H9 (cell line): Measurements from ENCODE around the gene OR10AG1. TPM values are rescaled to one million over a fixed set of nuclear protein-coding genes. Genes with fewer than 3 reads are reported as not detected.

Source experiments
- DNase-seq: peaks from one replicate; pipeline ENCODE4 v3.0.0-alpha.2; 2017
- H2AFZ ChIP-seq: one replicate; pipeline ENCODE4 v1.6.1; 2013; ENCODE audit warnings: mild to moderate bottlenecking, low read length, control low read depth, moderate library complexity
- H2AK5ac ChIP-seq: 2 replicates; pipeline ENCODE4 v1.6.1; 2013; ENCODE audit warnings: low read length, control low read depth, mixed read lengths; ENCODE audit not compliant: insufficient read length
- H2BK120ac ChIP-seq: one replicate; pipeline ENCODE4 v1.6.1; 2013; ENCODE audit warnings: low read depth, mild to moderate bottlenecking, low read length, control low read depth, inconsistent platforms; ENCODE audit not compliant: poor library complexity, severe bottlenecking
- H2BK12ac ChIP-seq: 2 replicates; pipeline ENCODE4 v1.6.1; 2013; ENCODE audit warnings: low read length, control low read depth, mixed read lengths, low read depth; ENCODE audit not compliant: insufficient read length
- H2BK15ac ChIP-seq: 2 replicates; pipeline ENCODE4 v1.6.1; 2013; ENCODE audit warnings: low read depth, low read length, control low read depth
- H2BK20ac ChIP-seq: one replicate; pipeline ENCODE4 v1.6.1; 2013; ENCODE audit warnings: low read depth, mild to moderate bottlenecking, low read length, control low read depth, inconsistent platforms; ENCODE audit not compliant: poor library complexity, severe bottlenecking
- H2BK5ac ChIP-seq: 2 replicates; pipeline ENCODE4 v1.6.1; 2013; ENCODE audit warnings: low read length, control low read depth, mixed read lengths; ENCODE audit not compliant: insufficient read length
- H3K14ac ChIP-seq: 2 replicates; pipeline ENCODE4 v1.6.1; 2013; ENCODE audit warnings: low read length, control low read depth; ENCODE audit not compliant: insufficient read depth
- H3K18ac ChIP-seq: 2 replicates; pipeline ENCODE4 v1.6.1; 2013; ENCODE audit warnings: low read depth, mild to moderate bottlenecking, mixed read lengths, low read length, control low read depth; ENCODE audit not compliant: insufficient read length
- H3K23ac ChIP-seq: 2 replicates; pipeline ENCODE4 v1.6.1; 2013; ENCODE audit warnings: low read length, control low read depth, mixed read lengths, low read depth; ENCODE audit not compliant: insufficient read length
- H3K23me2 ChIP-seq: 2 replicates; pipeline ENCODE4 v1.6.1; 2013; ENCODE audit warnings: low read depth, mild to moderate bottlenecking, mixed read lengths, low read length, control low read depth; ENCODE audit not compliant: insufficient read length, poor library complexity, severe bottlenecking
- H3K27ac ChIP-seq: 2 replicates; pipeline ENCODE4 v1.5.1; 2013; ENCODE audit warnings: low read length, control low read depth, mixed read lengths, low read depth; ENCODE audit not compliant: insufficient read length
- H3K27me3 ChIP-seq: 2 replicates; pipeline ENCODE4 v1.6.1; 2013; ENCODE audit warnings: low read length, control low read depth, inconsistent platforms; ENCODE audit not compliant: insufficient read depth
- H3K4ac ChIP-seq: 2 replicates; pipeline ENCODE4 v1.6.1; 2013; ENCODE audit warnings: low read depth, mild to moderate bottlenecking, control low read depth, inconsistent platforms, low read length, moderate library complexity
- H3K4me1 ChIP-seq: 2 replicates; pipeline ENCODE4 v1.6.1; 2013; ENCODE audit warnings: low read length, control low read depth, inconsistent platforms; ENCODE audit not compliant: insufficient read depth
- H3K4me2 ChIP-seq: 2 replicates; pipeline ENCODE4 v1.6.1; 2013; ENCODE audit warnings: low read length, control low read depth, mixed read lengths; ENCODE audit not compliant: insufficient read length, insufficient read depth
- H3K56ac ChIP-seq: 2 replicates; pipeline ENCODE4 v1.6.1; 2013; ENCODE audit warnings: low read depth, mild to moderate bottlenecking, mixed read lengths, low read length, control low read depth; ENCODE audit not compliant: insufficient read length
- H3K79me1 ChIP-seq: 2 replicates; pipeline ENCODE4 v1.6.1; 2013; ENCODE audit warnings: low read depth, mild to moderate bottlenecking, moderate library complexity, low read length, control low read depth, inconsistent platforms; ENCODE audit not compliant: insufficient read depth, poor library complexity, severe bottlenecking
- H3K79me2 ChIP-seq: 2 replicates; pipeline ENCODE4 v1.6.1; 2013; ENCODE audit warnings: low read length, control low read depth, inconsistent platforms; ENCODE audit not compliant: insufficient read depth
- H3K9ac ChIP-seq: 2 replicates; pipeline ENCODE4 v1.6.1; 2013; ENCODE audit warnings: low read length, control low read depth, mixed read lengths; ENCODE audit not compliant: insufficient read length; ENCODE audit errors: extremely low read depth
- H3K9me3 ChIP-seq: one replicate; pipeline ENCODE4 v1.6.1; 2013; ENCODE audit warnings: low read depth, low read length, inconsistent platforms; ENCODE audit not compliant: control insufficient read depth
- H3T11ph ChIP-seq: one replicate; pipeline ENCODE4 v1.6.1; 2013; ENCODE audit warnings: mild to moderate bottlenecking, low read length, control low read depth, inconsistent platforms
- H4K20me1 ChIP-seq: one replicate; pipeline ENCODE4 v1.6.1; 2013; ENCODE audit not compliant: control insufficient read depth, insufficient read length, insufficient read depth
- H4K5ac ChIP-seq: 2 replicates; pipeline ENCODE4 v1.6.1; 2013; ENCODE audit warnings: low read depth, mild to moderate bottlenecking, mixed read lengths, low read length, control low read depth; ENCODE audit not compliant: insufficient read length
- H4K8ac ChIP-seq: replicated peaks from 2 replicates; pipeline ENCODE4 v1.6.1; 2013; ENCODE audit warnings: low read length, control low read depth, mixed read lengths, low read depth; ENCODE audit not compliant: insufficient read length
- H4K91ac ChIP-seq: 2 replicates; pipeline ENCODE4 v1.6.1; 2013; ENCODE audit warnings: low read depth, mild to moderate bottlenecking, moderate library complexity, mixed read lengths, low read length, control low read depth; ENCODE audit not compliant: insufficient read length
- H3K27ac Mint-ChIP-seq, 3 experiments: 2 replicates in 2 of 3; 3 replicates in 1 of 3; pipeline ENCODE4 v1.8.0; 2020 to 2021; ENCODE audit warnings: mixed read lengths in 3 of 3, mild to moderate bottlenecking in 1 of 3, moderate library complexity in 1 of 3
- H3K27me3 Mint-ChIP-seq: 2 replicates; pipeline ENCODE4 v1.8.0; 2021; ENCODE audit warnings: low read depth, mild to moderate bottlenecking, moderate library complexity, mixed read lengths
- H3K36me3 Mint-ChIP-seq, 3 experiments: 2 replicates in 2 of 3; 3 replicates in 1 of 3; pipeline ENCODE4 v1.8.0; 2020 to 2021; ENCODE audit warnings: low read depth in 3 of 3, mixed read lengths in 3 of 3; ENCODE audit not compliant: insufficient read depth in 1 of 3
- H3K4me1 Mint-ChIP-seq, 2 experiments: 2 replicates each; pipeline ENCODE4 v1.8.0; 2020; ENCODE audit warnings: mixed read lengths in 2 of 2
- H3K4me3 Mint-ChIP-seq, 2 experiments: 2 replicates in 1 of 2; 3 replicates in 1 of 2; pipeline ENCODE4 v1.8.0; 2020 to 2021; ENCODE audit warnings: mild to moderate bottlenecking in 2 of 2, mixed read lengths in 2 of 2, moderate library complexity in 1 of 2
- H3K9me3 Mint-ChIP-seq, 2 experiments: 2 replicates in 1 of 2; 3 replicates in 1 of 2; pipeline ENCODE4 v1.8.0; 2020; ENCODE audit warnings: mild to moderate bottlenecking in 2 of 2, mixed read lengths in 2 of 2, moderate library complexity in 1 of 2
- WGBS: extraction: QIAGEN DNeasy Blood & Tissue Kit; methylation state at CpG from one replicate; pipeline ENCODE4 v1.1.7; 2013; ENCODE audit warnings: missing lambda C conversion rate, low lambda C conversion rate, mixed read lengths; ENCODE audit not compliant: insufficient read length; ENCODE audit errors: extremely low coverage; 5-methylcytosine and 5-hydroxymethylcytosine counted together
- long read RNA-seq: library from polyadenylated mRNA; unstranded; transcript quantifications from one replicate; pipeline ENCODE4 v2.0.0, GENCODE V29; 2020
- total RNA-seq: library from RNA; stranded (reverse); gene quantifications from 2 replicates; pipeline ENCODE4 v1.2.1, GENCODE V29; 2021
- TF ChIP-seq, protein P1 (sequence below): fragments of 200-600 bp; sonication (generic); conservative IDR thresholded peaks from 3 replicates; pipeline ENCODE4 v1.8.0; 2021; ENCODE audit warnings: antibody characterized with exemption, mild to moderate bottlenecking

OR10AG1 gene, protein sequence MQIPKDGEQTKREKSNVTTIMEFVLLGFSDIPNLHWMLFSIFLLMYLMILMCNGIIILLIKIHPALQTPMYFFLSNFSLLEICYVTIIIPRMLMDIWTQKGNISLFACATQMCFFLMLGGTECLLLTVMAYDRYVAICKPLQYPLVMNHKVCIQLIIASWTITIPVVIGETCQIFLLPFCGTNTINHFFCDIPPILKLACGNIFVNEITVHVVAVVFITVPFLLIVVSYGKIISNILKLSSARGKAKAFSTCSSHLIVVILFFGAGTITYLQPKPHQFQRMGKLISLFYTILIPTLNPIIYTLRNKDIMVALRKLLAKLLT
- total RNA-seq: not detected in 2 replicates
- long read RNA-seq: 0 reads

DNA sequence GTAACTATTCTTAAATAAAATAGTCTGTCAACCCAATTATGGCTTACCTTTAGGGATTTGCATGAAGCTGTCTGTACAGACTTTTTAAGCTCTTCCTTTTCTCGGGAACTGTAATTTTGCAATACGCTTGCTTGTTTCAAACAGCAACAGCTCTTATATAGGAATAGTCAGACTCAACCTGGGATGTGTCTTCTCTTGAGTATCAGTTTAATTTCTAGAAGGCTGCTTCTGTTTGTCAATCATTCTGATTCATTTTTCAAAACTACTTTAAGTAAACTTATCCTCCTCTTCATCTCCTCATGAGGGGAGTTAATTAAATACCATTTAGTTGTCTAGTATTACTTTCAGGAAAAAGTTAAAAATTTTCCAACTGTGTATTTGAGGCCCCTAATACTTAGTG, at the start of gene OR10AG1:
OR10AG1 (minus strand) TSS at position 101 of the 400 bp plus-strand sequence; CDS start at position 63, 38 bp downstream.
- Histone ChIP-seq H3K23ac (no peak within 1 kb of the TSS), H3K4ac (no peak within 1 kb of the TSS), H4K20me1 (no peaks in the 10 kb centered on the region), H2AFZ (no peak within 1 kb of the TSS), H3K4me1 (no peaks in the 10 kb centered on the region; the same call in 1 of the 2 replicates), H2BK120ac (no peak within 1 kb of the TSS), H3K18ac (no peak within 1 kb of the TSS), H3K27me3 (no peaks in the 10 kb centered on the region), H3K9me3 (no peaks in the 10 kb centered on the region), H4K91ac (no peak within 1 kb of the TSS), H3K23me2 (no peaks in the 10 kb centered on the region), H3K4me2 (no peak within 1 kb of the TSS), H3K79me1 (no peaks in the 10 kb centered on the region), H2AK5ac (no peak within 1 kb of the TSS), H3T11ph (no peak within 1 kb of the TSS), H2BK12ac (no peak within 1 kb of the TSS), H3K14ac (no peak within 1 kb of the TSS), H3K9ac (no peak within 1 kb of the TSS), H3K56ac (no peak within 1 kb of the TSS), H3K79me2 (no peaks in the 10 kb centered on the region), H4K8ac (no peak within 1 kb of the TSS), H4K5ac (no peak within 1 kb of the TSS), H2BK20ac (no peak within 1 kb of the TSS), H2BK15ac (no peak within 1 kb of the TSS), H3K27ac (no peak within 1 kb of the TSS), H2BK5ac (no peak within 1 kb of the TSS)
- Mint-ChIP-seq H3K27ac (no peak within 1 kb of the TSS), H3K4me3 (no peak within 1 kb of the TSS), H3K4me1 (peaks cover 10% of the 10 kb centered on the region in 2 experiments), H3K9me3 (peaks cover 0 to 19% of the 10 kb centered on the region in 2 experiments; a peak in 4 of 5 replicates), H3K27me3 (no peaks in the 10 kb centered on the region), H3K36me3 (peaks cover 0 to 3% (median 0%) of the 10 kb centered on the region in 3 experiments; a peak in 1 of 7 replicates)
- DNase-seq: no peak
- TF ChIP-seq, protein P1, sequence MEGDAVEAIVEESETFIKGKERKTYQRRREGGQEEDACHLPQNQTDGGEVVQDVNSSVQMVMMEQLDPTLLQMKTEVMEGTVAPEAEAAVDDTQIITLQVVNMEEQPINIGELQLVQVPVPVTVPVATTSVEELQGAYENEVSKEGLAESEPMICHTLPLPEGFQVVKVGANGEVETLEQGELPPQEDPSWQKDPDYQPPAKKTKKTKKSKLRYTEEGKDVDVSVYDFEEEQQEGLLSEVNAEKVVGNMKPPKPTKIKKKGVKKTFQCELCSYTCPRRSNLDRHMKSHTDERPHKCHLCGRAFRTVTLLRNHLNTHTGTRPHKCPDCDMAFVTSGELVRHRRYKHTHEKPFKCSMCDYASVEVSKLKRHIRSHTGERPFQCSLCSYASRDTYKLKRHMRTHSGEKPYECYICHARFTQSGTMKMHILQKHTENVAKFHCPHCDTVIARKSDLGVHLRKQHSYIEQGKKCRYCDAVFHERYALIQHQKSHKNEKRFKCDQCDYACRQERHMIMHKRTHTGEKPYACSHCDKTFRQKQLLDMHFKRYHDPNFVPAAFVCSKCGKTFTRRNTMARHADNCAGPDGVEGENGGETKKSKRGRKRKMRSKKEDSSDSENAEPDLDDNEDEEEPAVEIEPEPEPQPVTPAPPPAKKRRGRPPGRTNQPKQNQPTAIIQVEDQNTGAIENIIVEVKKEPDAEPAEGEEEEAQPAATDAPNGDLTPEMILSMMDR: no peak
- WGBS: no CpG with 5 or more reads among the region's 2 CpGs
